ENCODE measurements around the gene RETN.

RETN gene

GRCh38 chr19:7689165-7689564, 20.3 kb downstream of the RETN start (continued):
- TF ChIP-seq POU6F1 (CRISPR knock-in tag; IDR thresholded peaks at IDR 0.05; ENCODE audit: borderline replicate concordance, low read depth) (no peak), ESRRG (CRISPR knock-in tag; IDR thresholded peaks at IDR 0.05) (no peak), TCF4 (CRISPR knock-in tag; IDR thresholded peaks at IDR 0.05; ENCODE audit: borderline replicate concordance) (no peak), PATZ1 (CRISPR knock-in tag; IDR thresholded peaks at IDR 0.05; ENCODE audit: borderline replicate concordance) (no peak), ZFP3 (CRISPR knock-in tag; IDR thresholded peaks at IDR 0.05) (no peak)

GRCh38 chr19:7690779-7691258, 22.0 kb downstream of the RETN start:
- TF ChIP-seq ZC3H10 (CRISPR knock-in tag; IDR thresholded peaks at IDR 0.05) (no peak), SNAI2 (CRISPR knock-in tag; IDR thresholded peaks at IDR 0.05) (no peak), CSDC2 (CRISPR knock-in tag; IDR thresholded peaks at IDR 0.05) (no peak), TOX (CRISPR knock-in tag; IDR thresholded peaks at IDR 0.05; ENCODE audit: borderline replicate concordance) (no peak), BACH2 (CRISPR knock-in tag; IDR thresholded peaks at IDR 0.05; ENCODE audit: borderline replicate concordance) (no peak), GLIS3 (CRISPR knock-in tag; IDR thresholded peaks at IDR 0.05) (no peak), ESRRG (CRISPR knock-in tag; IDR thresholded peaks at IDR 0.05) (no peak), RARB (CRISPR knock-in tag; IDR thresholded peaks at IDR 0.05) (no peak), ZFP30 (CRISPR knock-in tag; IDR thresholded peaks at IDR 0.05) (no peak), ISL1 (CRISPR knock-in tag; IDR thresholded peaks at IDR 0.05) (no peak), CSRNP3 (CRISPR knock-in tag; IDR thresholded peaks at IDR 0.05) (no peak), OSR1 (CRISPR knock-in tag; IDR thresholded peaks at IDR 0.05) (no peak), PATZ1 (CRISPR knock-in tag; IDR thresholded peaks at IDR 0.05; ENCODE audit: borderline replicate concordance) (no peak), CREB5 (CRISPR knock-in tag; IDR thresholded peaks at IDR 0.05; ENCODE audit: low read depth) (no peak), ZNF70 (CRISPR knock-in tag; IDR thresholded peaks at IDR 0.05) (no peak), ZNF8 (CRISPR knock-in tag; IDR thresholded peaks at IDR 0.05) (no peak), ARNTL (CRISPR knock-in tag; IDR thresholded peaks at IDR 0.05; ENCODE audit: borderline replicate concordance, low read depth) (no peak), ZNF565 (CRISPR knock-in tag; conservative IDR thresholded peaks at IDR 0.05; ENCODE audit: low read depth) (no peak)
- no peak for ATAC-seq

GRCh38 chr19:7691497-7691896, 22.6 kb downstream of the RETN start:
- no peak for ATAC-seq
- TF ChIP-seq ZNF70 (CRISPR knock-in tag; IDR thresholded peaks at IDR 0.05) (no peak), ZC3H10 (CRISPR knock-in tag; IDR thresholded peaks at IDR 0.05) (no peak), TOX (CRISPR knock-in tag; IDR thresholded peaks at IDR 0.05; ENCODE audit: borderline replicate concordance) (no peak), PPARA (CRISPR knock-in tag; IDR thresholded peaks at IDR 0.05; ENCODE audit: borderline replicate concordance) (no peak), ISL1 (CRISPR knock-in tag; IDR thresholded peaks at IDR 0.05) (no peak), TSHZ2 (CRISPR knock-in tag; IDR thresholded peaks at IDR 0.05) (no peak), ARNTL (CRISPR knock-in tag; IDR thresholded peaks at IDR 0.05; ENCODE audit: borderline replicate concordance, low read depth) (no peak), RARB (CRISPR knock-in tag; IDR thresholded peaks at IDR 0.05) (no peak), ZFP3 (CRISPR knock-in tag; IDR thresholded peaks at IDR 0.05) (no peak), CSRNP3 (CRISPR knock-in tag; IDR thresholded peaks at IDR 0.05) (no peak), TCF4 (CRISPR knock-in tag; IDR thresholded peaks at IDR 0.05; ENCODE audit: borderline replicate concordance) (no peak), POU6F1 (CRISPR knock-in tag; IDR thresholded peaks at IDR 0.05; ENCODE audit: borderline replicate concordance, low read depth) (no peak)

All from SK-N-SH treated with all-trans-retinoic acid at 6 μM for 48 hours (cell line).